Measurements from ENCODE around the gene HOXB1.

Gene HOXB1

GRCh38 chr17:48491527-48492273 lies 39.1 kb downstream of the HOXB1 start:
- no peaks in the 10 kb centered on the region for H3K36me3 ChIP-seq
- no peak overlapping the region for H3K4me3 ChIP-seq (ENCODE audit: low read depth in 1 of 2, low read length in 1 of 2)
- H3K27me3 ChIP-seq: peaks cover 93% of the 10 kb centered on the region
- no peak overlapping the region for H3K27ac ChIP-seq
- H3K9me3 ChIP-seq: no peaks in the 10 kb centered on the region
- TF ChIP-seq, protein P1, sequence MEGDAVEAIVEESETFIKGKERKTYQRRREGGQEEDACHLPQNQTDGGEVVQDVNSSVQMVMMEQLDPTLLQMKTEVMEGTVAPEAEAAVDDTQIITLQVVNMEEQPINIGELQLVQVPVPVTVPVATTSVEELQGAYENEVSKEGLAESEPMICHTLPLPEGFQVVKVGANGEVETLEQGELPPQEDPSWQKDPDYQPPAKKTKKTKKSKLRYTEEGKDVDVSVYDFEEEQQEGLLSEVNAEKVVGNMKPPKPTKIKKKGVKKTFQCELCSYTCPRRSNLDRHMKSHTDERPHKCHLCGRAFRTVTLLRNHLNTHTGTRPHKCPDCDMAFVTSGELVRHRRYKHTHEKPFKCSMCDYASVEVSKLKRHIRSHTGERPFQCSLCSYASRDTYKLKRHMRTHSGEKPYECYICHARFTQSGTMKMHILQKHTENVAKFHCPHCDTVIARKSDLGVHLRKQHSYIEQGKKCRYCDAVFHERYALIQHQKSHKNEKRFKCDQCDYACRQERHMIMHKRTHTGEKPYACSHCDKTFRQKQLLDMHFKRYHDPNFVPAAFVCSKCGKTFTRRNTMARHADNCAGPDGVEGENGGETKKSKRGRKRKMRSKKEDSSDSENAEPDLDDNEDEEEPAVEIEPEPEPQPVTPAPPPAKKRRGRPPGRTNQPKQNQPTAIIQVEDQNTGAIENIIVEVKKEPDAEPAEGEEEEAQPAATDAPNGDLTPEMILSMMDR (IDR thresholded peaks at IDR 0.05): no peak
- H3K4me1 ChIP-seq (ENCODE audit: control insufficient read depth in 1 of 2, insufficient read depth in 1 of 2, low read depth in 1 of 2, low read length in 1 of 2): peaks cover 0 to 7% of the 10 kb centered on the region in 2 experiments

GRCh38 chr17:48490451-48490892 lies 40.3 kb downstream of the HOXB1 start:
- H3K36me3 ChIP-seq: no peaks in the 10 kb centered on the region
- H3K27ac ChIP-seq: no peak overlapping the region
- H3K4me1 ChIP-seq (ENCODE audit: control insufficient read depth in 1 of 2, insufficient read depth in 1 of 2, low read depth in 1 of 2, low read length in 1 of 2): peaks cover 0 to 7% of the 10 kb centered on the region in 2 experiments
- no peaks in the 10 kb centered on the region for H3K9me3 ChIP-seq
- no peak overlapping the region for H3K4me3 ChIP-seq (ENCODE audit: low read depth in 1 of 2, low read length in 1 of 2)
- TF ChIP-seq, protein P1 (IDR thresholded peaks at IDR 0.05): no peak
- H3K27me3 ChIP-seq: peaks cover 93% of the 10 kb centered on the region

DNA sequence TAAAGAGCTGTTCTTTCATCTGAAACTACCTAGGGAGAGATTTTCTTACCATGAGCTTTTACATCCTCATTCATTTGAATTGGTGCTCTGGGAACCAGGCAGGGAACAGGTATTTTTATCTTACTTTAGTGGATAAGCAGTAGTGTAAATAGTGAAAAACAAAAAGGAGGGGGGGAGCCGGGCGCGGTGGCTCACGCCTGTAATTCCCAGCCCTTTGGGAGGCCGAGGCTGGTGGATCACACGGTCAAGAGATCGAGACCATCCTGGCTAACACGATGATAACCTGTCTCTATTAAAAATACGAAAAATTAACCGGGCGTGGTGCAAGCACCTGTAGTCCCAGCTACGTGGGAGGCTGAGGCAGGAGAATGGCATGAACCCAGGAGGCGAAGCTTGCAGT lies 41.0 kb downstream of the HOXB1 start:
- H3K36me3 ChIP-seq: no peaks in the 10 kb centered on the region
- no peak overlapping the region for H3K27ac ChIP-seq
- H3K4me1 ChIP-seq (ENCODE audit: control insufficient read depth in 1 of 2, insufficient read depth in 1 of 2, low read depth in 1 of 2, low read length in 1 of 2): peaks cover 0 to 7% of the 10 kb centered on the region in 2 experiments
- H3K4me3 ChIP-seq (ENCODE audit: low read depth in 1 of 2, low read length in 1 of 2): no peak overlapping the region
- TF ChIP-seq, protein P1 (IDR thresholded peaks at IDR 0.05): no peak
- no peaks in the 10 kb centered on the region for H3K9me3 ChIP-seq
- peaks cover 90% of the 10 kb centered on the region for H3K27me3 ChIP-seq

- H3K4me1 ChIP-seq (ENCODE audit: control insufficient read depth in 1 of 2, insufficient read depth in 1 of 2, low read depth in 1 of 2, low read length in 1 of 2): peaks cover 0 to 7% of the 10 kb centered on the region in 2 experiments
- H3K9me3 ChIP-seq: no peaks in the 10 kb centered on the region
- TF ChIP-seq, protein P1 (IDR thresholded peaks at IDR 0.05): no peak
- no peaks in the 10 kb centered on the region for H3K36me3 ChIP-seq
- H3K4me3 ChIP-seq (ENCODE audit: low read depth in 1 of 2, low read length in 1 of 2): no peak overlapping the region
- H3K27me3 ChIP-seq: peaks cover 90% of the 10 kb centered on the region
- H3K27ac ChIP-seq: no peak overlapping the region
These were observed 42.2 kb downstream of the HOXB1 start for GRCh38 chr17:48488548-48489106.

- no peak overlapping the region for H3K4me3 ChIP-seq (ENCODE audit: low read depth in 1 of 2, low read length in 1 of 2)
- no peaks in the 10 kb centered on the region for H3K4me1 ChIP-seq (ENCODE audit: control insufficient read depth in 1 of 2, insufficient read depth in 1 of 2, low read depth in 1 of 2, low read length in 1 of 2)
- H3K36me3 ChIP-seq: no peaks in the 10 kb centered on the region
- no peak overlapping the region for H3K27ac ChIP-seq
- H3K27me3 ChIP-seq: peaks cover 90% of the 10 kb centered on the region
- no peaks in the 10 kb centered on the region for H3K9me3 ChIP-seq
- TF ChIP-seq, protein P1 (IDR thresholded peaks at IDR 0.05): no peak
These were observed 43.6 kb downstream of the HOXB1 start for GRCh38 chr17:48487221-48487620.
